Smooth muscle cell (in vitro differentiated cells): Measurements from ENCODE around the gene HOXD8. TPM values are rescaled to one million over a fixed set of nuclear protein-coding genes. Genes with fewer than 3 reads are reported as not detected.

ENCODE experiments used
- DNase-seq: peaks from one replicate; lab custom pipeline; 2025; ENCODE audit not compliant: unreplicated experiment; lab: John Stamatoyannopoulos, UW
- H2AFZ ChIP-seq: fragments of 200-600 bp; sonication (generic); 2 replicates; pipeline ENCODE4 v1.6.0; 2016; ENCODE audit warnings: antibody characterized with exemption, low read depth, mild to moderate bottlenecking
- H3F3A ChIP-seq: fragments of 200-600 bp; sonication (generic); 2 replicates; pipeline ENCODE4 v1.6.0; 2017; ENCODE audit warnings: antibody characterized with exemption, low read depth
- H3K27ac ChIP-seq: fragments of 200-600 bp; sonication (generic); 2 replicates; pipeline ENCODE4 v1.5.1; 2016; ENCODE audit warnings: low read depth, mild to moderate bottlenecking
- H3K27me3 ChIP-seq: fragments of 200-600 bp; sonication (generic); 2 replicates; pipeline ENCODE4 v1.6.1; 2016; ENCODE audit warnings: low read depth, mild to moderate bottlenecking
- H3K36me3 ChIP-seq: fragments of 200-600 bp; sonication (generic); 2 replicates; pipeline ENCODE4 v1.5.1; 2016; ENCODE audit warnings: low read depth
- H3K4me1 ChIP-seq: fragments of 200-600 bp; sonication (generic); 2 replicates; pipeline ENCODE4 v1.5.1; 2016; ENCODE audit warnings: low read depth
- H3K4me2 ChIP-seq: fragments of 200-600 bp; sonication (generic); 2 replicates; pipeline ENCODE4 v1.6.0; 2016; ENCODE audit warnings: mild to moderate bottlenecking
- H3K4me3 ChIP-seq: fragments of 200-600 bp; sonication (generic); 2 replicates; pipeline ENCODE4 v1.5.1; 2016; ENCODE audit warnings: mild to moderate bottlenecking
- H3K79me2 ChIP-seq: fragments of 200-600 bp; sonication (generic); 2 replicates; pipeline ENCODE4 v1.6.0; 2016; ENCODE audit warnings: low read depth, mild to moderate bottlenecking
- H3K9ac ChIP-seq: fragments of 200-600 bp; sonication (generic); 2 replicates; pipeline ENCODE4 v1.6.0; 2016; ENCODE audit warnings: low read depth
- H3K9me3 ChIP-seq: fragments of 200-600 bp; sonication (generic); replicated peaks from 2 replicates; pipeline ENCODE4 v1.5.1; 2016; ENCODE audit warnings: low read depth
- H4K20me1 ChIP-seq: fragments of 200-600 bp; sonication (generic); 2 replicates; pipeline ENCODE4 v1.6.0; 2016; ENCODE audit warnings: low read depth
- WGBS: methylation state at CpG from one replicate; pipeline ENCODE4 v1.1.7; 2016; ENCODE audit warnings: low lambda C conversion rate; 5-methylcytosine and 5-hydroxymethylcytosine counted together
- polyA plus RNA-seq: library from polyadenylated mRNA; unstranded; fragments of >200 nt; fragmentation: Nextera tagmentation; extraction: Ambion mirVana; gene quantifications from 2 replicates; pipeline ENCODE4 v1.2.1, GENCODE V29; 2016
- total RNA-seq: library from RNA; depleted of rRNA; stranded (reverse); fragments of >200 nt; gene quantifications from 2 replicates; pipeline ENCODE4 v1.2.3, GENCODE V29; 2014
- TF ChIP-seq, protein P1 (sequence below): fragments of 200-600 bp; sonication (generic); IDR thresholded peaks from 2 replicates; pipeline ENCODE4 v1.5.1; 2017; ENCODE audit warnings: borderline replicate concordance, mild to moderate bottlenecking, antibody characterized with exemption; ENCODE audit not compliant: insufficient read depth, poor library complexity, severe bottlenecking

HOXD8 gene
- total and polyA plus RNA-seq, 2 experiments from 2014 or later: 0.13 TPM; not detected in 1

GRCh38 chr2:176098366-176099158, 30.9 kb upstream of the HOXD8 start:
- H4K20me1 ChIP-seq: no peaks in the 10 kb centered on the region
- H2AFZ ChIP-seq: peak overlapping the region; percentile 89
- no peaks in the 10 kb centered on the region for H3K36me3 ChIP-seq
- H3K4me1 ChIP-seq: no peaks in the 10 kb centered on the region
- H3K79me2 ChIP-seq: no peaks in the 10 kb centered on the region
- 4% methylated on average over 35 of the region's 35 CpGs for WGBS
- DNase-seq: no peak
- peak overlapping the region; percentile 58 for H3K4me3 ChIP-seq
- H3K27me3 ChIP-seq: peaks cover 99% of the 10 kb centered on the region
- no peak overlapping the region for H3K27ac ChIP-seq
- peaks cover 3% of the 10 kb centered on the region for H3F3A ChIP-seq
- TF ChIP-seq, protein P1, sequence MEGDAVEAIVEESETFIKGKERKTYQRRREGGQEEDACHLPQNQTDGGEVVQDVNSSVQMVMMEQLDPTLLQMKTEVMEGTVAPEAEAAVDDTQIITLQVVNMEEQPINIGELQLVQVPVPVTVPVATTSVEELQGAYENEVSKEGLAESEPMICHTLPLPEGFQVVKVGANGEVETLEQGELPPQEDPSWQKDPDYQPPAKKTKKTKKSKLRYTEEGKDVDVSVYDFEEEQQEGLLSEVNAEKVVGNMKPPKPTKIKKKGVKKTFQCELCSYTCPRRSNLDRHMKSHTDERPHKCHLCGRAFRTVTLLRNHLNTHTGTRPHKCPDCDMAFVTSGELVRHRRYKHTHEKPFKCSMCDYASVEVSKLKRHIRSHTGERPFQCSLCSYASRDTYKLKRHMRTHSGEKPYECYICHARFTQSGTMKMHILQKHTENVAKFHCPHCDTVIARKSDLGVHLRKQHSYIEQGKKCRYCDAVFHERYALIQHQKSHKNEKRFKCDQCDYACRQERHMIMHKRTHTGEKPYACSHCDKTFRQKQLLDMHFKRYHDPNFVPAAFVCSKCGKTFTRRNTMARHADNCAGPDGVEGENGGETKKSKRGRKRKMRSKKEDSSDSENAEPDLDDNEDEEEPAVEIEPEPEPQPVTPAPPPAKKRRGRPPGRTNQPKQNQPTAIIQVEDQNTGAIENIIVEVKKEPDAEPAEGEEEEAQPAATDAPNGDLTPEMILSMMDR: no peak
- peak overlapping the region; percentile 96 for H3K4me2 ChIP-seq
- no peak overlapping the region for H3K9ac ChIP-seq
- no peaks in the 10 kb centered on the region for H3K9me3 ChIP-seq

DNA sequence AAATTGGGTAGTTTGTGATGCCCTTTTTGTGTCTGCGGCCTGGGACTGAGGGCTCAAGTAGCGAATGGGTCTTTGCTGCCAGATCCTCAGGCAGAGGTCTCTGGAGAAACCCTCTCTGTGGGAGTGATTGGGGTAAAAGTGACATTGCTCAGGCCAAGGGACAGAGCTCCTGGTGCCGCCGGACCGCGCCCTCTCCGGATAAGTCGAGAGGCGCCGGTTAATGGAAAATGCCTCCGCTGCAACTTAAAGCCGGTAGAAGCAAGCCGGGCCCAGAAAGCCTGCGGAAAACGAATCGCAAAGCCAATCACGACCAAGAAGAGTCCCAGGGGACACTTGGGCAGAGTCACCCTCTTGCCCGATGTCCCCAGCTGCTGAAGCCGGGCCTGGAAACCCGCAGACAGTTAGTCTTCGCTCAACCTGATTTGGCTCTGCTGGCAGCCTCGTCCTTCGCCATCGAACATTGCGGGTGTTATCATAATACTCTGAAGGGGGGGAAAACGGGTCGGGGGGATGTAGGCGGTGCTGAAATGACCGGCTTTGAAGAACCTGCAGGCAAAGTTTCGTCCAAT, 30.3 kb upstream of the HOXD8 start:
- no peaks in the 10 kb centered on the region for H3K79me2 ChIP-seq
- no peak for DNase-seq
- 10% methylated on average over 30 of the region's 30 CpGs for WGBS

GRCh38 chr2:176099728-176100546, 29.6 kb upstream of the HOXD8 start, which contains the start of gene HOXD12:
TSS of gene HOXD12 (plus strand) at chr2:176099795. CDS start at chr2:176099802, 7 bp downstream.
- H3K4me1 ChIP-seq: no peaks in the 10 kb centered on the region
- TF ChIP-seq, protein P1: no peak
- DNase-seq: no peak
- no peaks in the 10 kb centered on the region for H3K9me3 ChIP-seq
- no peak within 1 kb of the TSS for H3K9ac ChIP-seq
- H4K20me1 ChIP-seq: no peaks in the 10 kb centered on the region
- H3K27ac ChIP-seq: no peak within 1 kb of the TSS
- H3K4me3 ChIP-seq: peak within 1 kb of the TSS; percentile 58
- peaks cover 3% of the 10 kb centered on the region for H3F3A ChIP-seq
- H3K4me2 ChIP-seq: peak within 1 kb of the TSS; percentile 96
- no peaks in the 10 kb centered on the region for H3K79me2 ChIP-seq
- no peaks in the 10 kb centered on the region for H3K36me3 ChIP-seq
- 8% methylated on average over 67 of the region's 70 CpGs for WGBS
- H2AFZ ChIP-seq: peak within 1 kb of the TSS; percentile 89
- peaks cover 96% of the 10 kb centered on the region for H3K27me3 ChIP-seq

More for the DNA sequence above, 30.3 kb upstream of the HOXD8 start:
- TF ChIP-seq, protein P1: no peak
- Histone ChIP-seq H3K36me3 (no peaks in the 10 kb centered on the region), H3K27me3 (peaks cover 96% of the 10 kb centered on the region), H3K27ac (no peak overlapping the region), H3F3A (peaks cover 3% of the 10 kb centered on the region), H4K20me1 (no peaks in the 10 kb centered on the region), H3K9me3 (no peaks in the 10 kb centered on the region), H3K4me2 (peak overlapping the region; percentile 96), H2AFZ (peak overlapping the region; percentile 31), H3K4me1 (no peaks in the 10 kb centered on the region), H3K9ac (no peak overlapping the region), H3K4me3 (peak overlapping the region; percentile 58)
